HG03354 (cell line): ENCODE data around the gene LUC7L2.
"Not testable (repeated sequence)": the region's sequence is repeated elsewhere in the genome, so short reads cannot be mapped to it uniquely, and the experiment has no call there.

ENCODE experiments used
- ATAC-seq: cut with Tn5 transposase; IDR thresholded peaks from one replicate; pipeline ENCODE4 v1.9.1; 2021; ENCODE audit warnings: mild to moderate bottlenecking; ENCODE audit not compliant: unreplicated experiment, poor library complexity, severe bottlenecking

Gene LUC7L2

DNA sequence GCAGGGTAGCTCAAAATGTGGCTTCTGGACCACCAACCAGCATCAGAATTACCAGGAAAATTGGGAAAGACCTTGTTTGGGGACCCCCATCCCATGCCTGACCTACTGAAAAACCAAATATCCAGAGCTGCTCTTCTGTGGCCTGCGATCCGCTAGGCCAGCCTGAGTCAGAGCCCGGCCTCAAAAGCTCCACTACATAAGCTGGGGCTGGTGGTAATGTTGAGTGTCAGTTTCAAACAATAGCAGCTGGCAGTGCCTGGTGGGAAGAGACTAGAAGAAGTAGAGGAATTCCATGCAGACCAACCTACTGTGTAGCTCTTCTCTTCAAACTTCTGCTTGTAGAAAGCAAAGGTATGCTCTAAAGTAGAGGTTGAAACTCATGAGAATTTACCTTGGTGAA lies 71.8 kb downstream of the LUC7L2 start:
- ATAC-seq = no peak

GRCh38 chr7:139436806-139437205 lies 77.1 kb downstream of the LUC7L2 start:
- no peak for ATAC-seq

DNA sequence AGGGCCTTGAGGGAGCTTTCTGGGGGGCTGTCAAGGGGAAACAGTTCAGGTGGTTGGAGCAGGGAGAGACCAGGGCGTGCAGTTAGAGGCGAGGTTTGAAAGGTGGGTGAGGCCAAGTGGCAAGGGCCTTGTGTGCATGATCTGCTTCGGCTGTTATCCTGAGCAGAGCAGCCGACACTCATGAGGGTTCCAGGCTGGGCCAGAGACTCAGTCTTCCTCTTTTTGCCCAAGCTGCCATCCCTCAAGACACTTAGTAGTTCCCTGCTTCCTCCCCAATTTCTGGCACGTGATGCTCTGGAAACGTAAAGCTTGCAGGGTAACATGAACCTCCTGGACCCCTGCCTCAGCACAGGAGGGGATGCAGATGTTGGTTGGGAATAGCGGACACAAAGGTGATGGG lies 79.7 kb downstream of the LUC7L2 start:
- ATAC-seq = no peak

- ATAC-seq = no peak
Observed at GRCh38 chr7:139441961-139442360, 82.3 kb downstream of the LUC7L2 start.

- no peak for ATAC-seq
Observed at GRCh38 chr7:139446051-139446890, 86.6 kb downstream of the LUC7L2 start.

DNA sequence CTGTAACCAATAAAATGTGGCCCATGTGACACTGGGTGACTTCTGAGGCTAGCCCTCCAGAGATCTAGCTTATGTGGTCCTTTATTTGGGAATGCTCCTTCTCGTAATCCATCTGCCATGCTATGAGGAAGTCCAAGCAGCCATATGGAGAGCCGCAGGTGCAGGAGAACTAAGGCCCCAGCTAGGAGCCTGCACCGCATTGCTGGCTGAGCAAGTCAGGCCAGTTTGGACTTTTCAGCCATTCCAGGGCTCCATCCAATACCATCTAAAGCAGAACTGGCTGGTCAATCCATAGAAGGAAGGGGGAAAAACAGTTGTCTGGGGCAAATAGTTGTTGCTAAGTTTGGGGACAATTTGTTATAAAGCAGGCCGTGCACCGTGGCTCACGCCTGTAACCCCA lies 91.2 kb downstream of the LUC7L2 start:
- no peak for ATAC-seq

GRCh38 chr7:139451638-139452037 lies 91.9 kb downstream of the LUC7L2 start:
- ATAC-seq = no peak

DNA sequence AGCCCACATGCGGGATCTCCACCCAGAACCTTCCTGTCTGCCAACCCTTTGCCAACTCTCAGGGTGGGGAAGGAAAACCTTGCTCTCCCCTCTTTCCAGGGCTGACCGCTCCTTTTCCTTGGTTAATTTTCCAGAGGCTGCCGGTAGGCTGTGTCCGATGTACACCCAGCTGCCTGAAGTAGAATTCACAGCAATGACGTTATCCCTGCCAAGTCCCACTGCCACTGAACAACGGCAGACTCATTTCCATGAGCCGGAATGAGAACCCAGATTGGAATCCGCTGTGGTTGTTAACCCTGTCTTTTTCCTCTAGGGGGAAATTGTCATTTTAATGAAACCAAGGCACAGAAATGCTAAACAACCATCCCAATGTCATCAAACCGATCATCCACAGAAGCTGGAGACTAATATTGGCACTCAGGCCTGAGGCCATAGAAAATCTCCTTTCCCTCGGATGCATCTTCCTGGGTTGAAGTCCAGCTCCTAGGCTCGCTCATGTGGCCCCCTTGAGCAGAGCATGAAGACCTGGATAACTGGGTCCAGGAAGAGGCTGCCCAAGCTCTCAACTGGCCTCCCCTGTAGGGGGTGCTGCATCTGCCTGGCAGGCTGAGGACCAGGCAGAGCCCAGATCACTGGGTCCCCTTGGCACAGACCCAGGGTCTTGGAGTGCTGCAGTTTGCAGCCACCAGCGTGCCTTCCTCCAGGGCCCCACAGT lies 93.4 kb downstream of the LUC7L2 start:
- no peak for ATAC-seq

- no peak for ATAC-seq
Observed at GRCh38 chr7:139453673-139454321, 94.1 kb downstream of the LUC7L2 start.

DNA sequence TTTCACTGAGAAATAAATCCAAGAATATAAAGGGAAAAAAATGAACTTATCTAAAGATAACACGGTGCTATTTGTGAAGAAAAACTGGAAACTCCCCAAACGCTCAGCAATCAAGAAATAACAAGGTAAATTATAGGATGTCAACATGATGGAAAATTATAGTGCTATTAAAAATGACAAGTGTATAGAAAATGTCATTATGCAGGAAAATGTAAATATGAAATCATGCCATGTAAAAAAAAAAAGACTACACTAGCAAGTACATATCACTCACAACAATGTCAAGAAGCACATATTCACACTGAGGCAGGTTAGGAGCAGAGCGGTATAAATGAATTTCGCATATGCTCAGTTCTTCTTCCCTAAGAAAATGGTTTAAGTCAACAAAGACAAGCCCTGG lies 96.1 kb downstream of the LUC7L2 start:
- no peak for ATAC-seq

GRCh38 chr7:139456511-139456910 lies 96.8 kb downstream of the LUC7L2 start:
- ATAC-seq = no peak

DNA sequence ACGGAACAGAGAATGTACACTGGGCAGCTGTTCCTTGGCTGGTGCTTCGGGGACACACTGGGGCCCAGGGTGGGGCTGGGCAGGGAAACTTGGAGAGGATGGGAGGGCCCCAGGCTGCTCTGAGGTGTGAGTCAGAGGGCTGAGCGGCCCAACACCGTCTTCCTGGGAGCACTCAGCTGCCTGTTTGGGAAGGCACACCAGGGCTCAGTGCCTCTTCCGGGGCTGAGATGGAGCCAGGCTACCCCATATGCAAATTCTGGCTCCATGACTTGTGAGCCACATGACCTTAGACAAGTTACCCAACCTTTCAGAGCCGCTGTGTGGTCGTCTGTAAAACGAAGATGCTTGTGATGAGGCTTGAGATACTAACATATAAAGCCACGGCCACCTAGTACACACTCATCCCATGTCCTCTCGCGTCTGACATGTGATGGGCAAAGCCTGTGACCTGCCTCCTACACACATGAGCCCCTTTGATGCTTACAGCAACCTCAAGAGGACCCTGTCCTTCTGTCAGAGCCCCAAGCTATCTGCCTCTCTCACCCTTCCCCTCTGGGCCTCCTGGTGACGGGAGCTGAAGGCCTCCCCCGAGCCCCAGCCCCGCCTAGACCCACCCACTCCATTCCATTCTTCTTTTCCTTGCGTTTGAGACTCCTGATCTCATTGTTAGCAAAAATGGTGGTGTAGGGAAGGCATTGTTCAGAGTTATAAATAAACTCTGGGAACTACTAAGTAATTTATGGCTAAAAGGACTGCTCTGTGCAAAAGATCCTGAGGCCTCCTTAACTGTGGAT lies 97.7 kb downstream of the LUC7L2 start:
- ATAC-seq = no peak

GRCh38 chr7:139463421-139463820 lies 103.7 kb downstream of the LUC7L2 start:
- ATAC-seq = not testable (repeated sequence)

DNA sequence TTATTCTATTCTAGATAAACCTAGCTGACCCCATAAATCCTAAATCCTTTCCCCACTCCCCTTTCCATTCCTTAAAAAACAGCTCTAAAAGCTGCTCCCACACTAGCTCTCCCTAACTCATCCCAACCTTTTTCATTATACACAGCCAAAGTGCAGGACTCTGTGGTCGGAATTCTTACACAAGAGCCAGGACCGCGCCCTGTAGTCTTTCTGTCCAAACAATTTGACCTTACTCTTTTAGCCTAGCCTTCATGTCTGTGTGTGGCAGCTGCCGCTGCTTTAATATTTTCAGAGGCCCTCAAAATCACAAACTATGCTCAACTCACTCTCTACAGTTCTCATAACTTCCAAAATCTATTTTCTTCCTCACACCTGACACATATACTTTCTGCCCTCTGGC lies 104.8 kb downstream of the LUC7L2 start:
- not testable (repeated sequence) for ATAC-seq

DNA sequence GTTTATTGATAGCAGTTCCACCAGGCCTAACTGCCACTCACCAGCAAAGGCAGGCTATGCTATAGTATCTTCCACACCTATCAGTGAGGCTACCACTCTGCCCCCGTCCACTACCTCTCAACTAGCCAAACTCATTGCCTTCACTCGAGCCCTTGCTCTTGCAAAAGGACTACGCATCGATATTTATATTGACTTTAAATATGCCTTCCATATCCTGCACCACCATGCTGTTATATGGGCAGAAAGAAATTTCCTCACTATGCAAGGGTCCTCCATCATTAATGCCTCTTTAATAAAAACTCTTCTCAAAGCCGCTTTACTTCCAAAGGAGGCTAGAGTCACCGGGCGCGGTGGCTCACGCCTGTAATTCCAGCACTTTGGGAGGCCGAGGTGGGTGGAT lies 105.4 kb downstream of the LUC7L2 start:
- ATAC-seq = not testable (repeated sequence)

DNA sequence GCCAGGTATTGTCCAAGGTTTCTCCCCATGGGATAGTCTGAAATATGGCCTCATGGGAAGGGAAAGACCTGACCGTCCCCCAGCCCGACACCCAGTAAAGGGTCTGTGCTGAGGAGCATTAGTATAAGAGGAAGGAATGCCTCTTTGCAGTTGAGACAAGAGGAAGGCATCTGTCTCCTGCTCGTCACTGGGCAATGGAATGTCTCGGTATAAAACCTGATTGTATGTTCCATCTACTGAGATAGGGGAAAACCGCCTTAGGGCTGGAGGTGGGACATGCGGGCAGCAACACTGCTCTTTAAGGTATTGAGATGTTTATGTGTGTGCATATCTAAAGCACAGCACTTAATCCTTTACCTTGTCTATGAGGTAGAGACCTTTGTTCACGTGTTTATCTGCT lies 108.0 kb downstream of the LUC7L2 start:
- ATAC-seq = not testable (repeated sequence)

DNA sequence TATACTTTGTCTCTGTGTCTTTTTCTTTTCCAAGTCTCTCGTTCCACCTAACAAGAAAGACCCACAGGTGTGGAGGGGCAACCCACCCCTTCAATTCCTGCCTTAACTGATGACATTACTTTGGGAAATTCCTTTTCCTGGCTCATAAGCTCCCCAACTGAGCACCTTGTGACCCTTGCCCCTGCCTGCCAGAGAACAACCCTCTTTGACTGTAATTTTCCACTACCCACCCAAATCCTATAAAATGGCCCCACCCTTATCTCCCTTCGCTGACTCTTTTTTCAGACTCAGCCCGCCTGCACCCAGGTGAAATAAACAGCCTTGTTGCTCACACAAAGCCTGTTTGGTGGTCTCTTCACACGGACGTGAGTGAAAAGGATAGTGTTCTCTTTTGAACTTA lies 108.6 kb downstream of the LUC7L2 start:
- ATAC-seq = not testable (repeated sequence)

DNA sequence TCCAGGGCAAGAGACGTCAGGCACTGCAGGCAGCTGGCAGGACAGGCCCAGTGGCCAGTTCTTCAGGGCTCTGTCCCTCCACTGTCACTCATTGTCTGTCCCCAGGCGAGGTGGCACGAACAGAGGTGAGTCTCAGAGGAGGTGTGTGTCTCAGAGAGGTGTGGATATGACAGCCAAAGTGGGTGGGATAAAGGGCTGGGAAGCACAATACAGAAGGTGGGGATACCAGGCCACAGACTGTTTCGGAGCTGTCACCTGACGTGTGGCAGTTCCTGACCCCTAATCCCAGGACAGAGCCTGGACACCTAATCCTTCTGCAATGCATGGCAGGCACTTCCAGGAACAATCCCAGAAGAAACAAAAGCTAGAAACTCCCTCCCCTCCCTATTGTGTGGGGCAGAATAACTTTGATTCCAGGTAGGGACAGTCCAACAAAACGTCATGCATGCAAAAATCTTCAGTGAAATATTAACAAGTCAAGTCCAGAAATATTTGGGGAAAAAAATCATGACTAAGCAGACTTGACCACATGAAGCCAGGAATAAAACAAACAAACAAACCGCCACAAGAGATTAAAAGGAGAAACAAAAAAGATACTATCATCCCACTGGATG lies 112.2 kb downstream of the LUC7L2 start:
- no peak for ATAC-seq
